Effector memory CD4-positive, alpha-beta T cell (primary cell): Measurements from ENCODE around the gene ABCC3.
"Not testable (repeated sequence)": the region's sequence is repeated elsewhere in the genome, so short reads cannot be mapped to it uniquely, and the experiment has no call there.

Experiments
- DNase-seq, 3 donors: peaks; one replicate each; pipeline ENCODE4 v3.0.0-alpha.2; 2020
- H3K27ac ChIP-seq: 2 replicates; pipeline ENCODE4 v1.7.0; 2013; ENCODE audit warnings: mild to moderate bottlenecking, low read length, moderate library complexity; ENCODE audit not compliant: insufficient read depth, poor library complexity, severe bottlenecking
- H3K27me3 ChIP-seq: replicated peaks from 2 replicates; pipeline ENCODE4 v1.7.0; 2013; ENCODE audit warnings: mild to moderate bottlenecking, low read length; ENCODE audit not compliant: insufficient read depth, control insufficient read depth, poor library complexity, severe bottlenecking
- H3K36me3 ChIP-seq: 2 replicates; pipeline ENCODE4 v1.7.0; 2013; ENCODE audit warnings: mild to moderate bottlenecking, low read length, moderate library complexity; ENCODE audit not compliant: control insufficient read depth, insufficient read depth
- H3K4me1 ChIP-seq: 2 replicates; pipeline ENCODE4 v1.7.0; 2013; ENCODE audit warnings: low read length, mild to moderate bottlenecking; ENCODE audit not compliant: control insufficient read depth, insufficient read depth, poor library complexity, severe bottlenecking
- H3K4me3 ChIP-seq: 2 replicates; pipeline ENCODE4 v1.7.0; 2013; ENCODE audit warnings: low read length, low read depth, mild to moderate bottlenecking; ENCODE audit not compliant: insufficient read depth, poor library complexity, severe bottlenecking
- H3K9me3 ChIP-seq: 2 replicates; pipeline ENCODE4 v1.7.0; 2013; ENCODE audit warnings: mild to moderate bottlenecking, low read length, moderate library complexity; ENCODE audit not compliant: control insufficient read depth

ABCC3 gene

GRCh38 chr17:50676065-50676975, 41.6 kb downstream of the ABCC3 start:
- no peak for DNase-seq
- Histone ChIP-seq H3K4me3 (no peak overlapping the region), H3K4me1 (no peaks in the 10 kb centered on the region), H3K36me3 (no peaks in the 10 kb centered on the region), H3K27ac (no peak overlapping the region), H3K9me3 (no peaks in the 10 kb centered on the region), H3K27me3 (no peaks in the 10 kb centered on the region)

GRCh38 chr17:50677851-50678375, 43.2 kb downstream of the ABCC3 start:
- no peak overlapping the region for H3K27ac ChIP-seq
- H3K27me3 ChIP-seq = no peaks in the 10 kb centered on the region
- no peaks in the 10 kb centered on the region for H3K4me1 ChIP-seq
- no peaks in the 10 kb centered on the region for H3K9me3 ChIP-seq
- H3K36me3 ChIP-seq = no peaks in the 10 kb centered on the region
- no peak for DNase-seq
- H3K4me3 ChIP-seq = no peak overlapping the region

DNA sequence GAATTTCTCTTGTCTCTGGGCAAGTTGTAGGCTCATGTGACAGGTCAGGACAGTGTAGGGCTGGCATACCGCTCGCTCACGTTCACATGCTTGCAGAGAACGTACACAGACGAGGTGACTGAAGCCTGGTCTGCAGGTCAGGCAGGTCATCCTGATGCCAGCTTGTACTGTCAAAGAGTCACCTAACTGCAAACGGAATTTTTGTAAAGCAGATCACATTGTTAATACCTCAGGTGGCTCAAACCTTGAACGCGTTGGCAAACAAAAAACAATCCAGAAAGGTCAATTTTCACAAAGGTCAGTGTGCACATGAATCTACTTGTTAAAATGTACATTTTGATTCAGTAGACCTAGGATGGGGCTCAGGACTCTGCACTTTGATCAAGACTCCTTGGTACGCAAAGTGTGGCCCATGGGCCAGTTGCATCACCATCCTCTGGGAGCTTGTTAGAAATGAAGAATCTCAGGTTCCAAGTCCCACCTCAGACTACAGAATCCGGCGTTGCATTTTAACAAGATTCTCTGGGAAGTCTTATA, 44.4 kb downstream of the ABCC3 start:
- H3K36me3 ChIP-seq = no peaks in the 10 kb centered on the region
- H3K9me3 ChIP-seq = no peaks in the 10 kb centered on the region
- DNase-seq = no peak
- H3K27ac ChIP-seq = no peak overlapping the region
- H3K27me3 ChIP-seq = no peaks in the 10 kb centered on the region
- H3K4me3 ChIP-seq = no peak overlapping the region
- H3K4me1 ChIP-seq = no peaks in the 10 kb centered on the region

- Histone ChIP-seq H3K9me3 (no peaks in the 10 kb centered on the region), H3K36me3 (no peaks in the 10 kb centered on the region), H3K4me3 (no peak overlapping the region), H3K27me3 (no peaks in the 10 kb centered on the region), H3K4me1 (no peaks in the 10 kb centered on the region), H3K27ac (no peak overlapping the region)
- no peak for DNase-seq
Measured at GRCh38 chr17:50680126-50680525, 45.4 kb downstream of the ABCC3 start.

DNA sequence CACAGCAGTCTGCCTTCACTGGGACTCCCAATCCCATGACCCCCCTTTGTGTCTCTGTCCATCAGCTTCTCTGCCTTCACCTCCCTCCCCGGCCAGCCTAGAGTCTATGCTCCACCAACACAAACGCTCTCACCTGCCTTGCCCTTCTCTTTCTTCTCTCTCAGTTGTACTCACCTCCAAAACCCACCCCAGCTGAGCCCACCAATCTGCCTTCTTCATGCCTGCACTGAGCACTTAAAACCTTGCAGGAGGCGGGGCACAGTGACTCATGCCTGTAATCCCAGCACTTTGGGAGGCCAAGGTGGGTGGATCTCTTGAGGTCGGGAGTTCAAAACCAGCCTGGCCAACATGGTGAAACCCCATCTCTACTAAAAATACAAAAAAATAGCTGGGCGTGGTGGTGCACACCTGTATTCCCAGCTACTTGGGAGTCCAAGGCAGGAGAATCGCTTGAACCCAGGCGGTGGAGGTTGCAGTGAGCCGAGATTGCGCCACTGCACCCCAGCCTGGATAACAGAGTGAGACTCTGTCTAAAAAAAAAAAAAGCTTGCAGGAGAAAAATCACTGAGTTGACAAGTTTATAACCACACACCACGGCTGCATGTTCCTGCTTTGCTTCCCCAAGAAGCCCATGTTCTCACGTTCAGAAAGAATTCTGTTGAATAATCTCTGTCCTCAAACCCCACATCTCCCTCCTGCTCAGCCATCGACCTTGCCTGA, 46.0 kb downstream of the ABCC3 start:
- not testable (repeated sequence) for H3K36me3 ChIP-seq, H3K4me3 ChIP-seq

GRCh38 chr17:50681263-50682200, 46.9 kb downstream of the ABCC3 start:
- Histone ChIP-seq H3K4me3 (no peak overlapping the region), H3K27me3 (no peaks in the 10 kb centered on the region), H3K9me3 (no peaks in the 10 kb centered on the region), H3K27ac (no peak overlapping the region), H3K4me1 (no peaks in the 10 kb centered on the region), H3K36me3 (no peaks in the 10 kb centered on the region)
- no peak for DNase-seq

More for the DNA sequence above, 46.0 kb downstream of the ABCC3 start:
- not testable (repeated sequence) for H3K4me1 ChIP-seq, DNase-seq, H3K9me3 ChIP-seq, H3K27me3 ChIP-seq, H3K27ac ChIP-seq

GRCh38 chr17:50682441-50682840, 47.8 kb downstream of the ABCC3 start:
- H3K27ac ChIP-seq = no peak overlapping the region
- no peak overlapping the region for H3K4me3 ChIP-seq
- H3K4me1 ChIP-seq = no peaks in the 10 kb centered on the region
- no peaks in the 10 kb centered on the region for H3K27me3 ChIP-seq
- H3K36me3 ChIP-seq = no peaks in the 10 kb centered on the region
- H3K9me3 ChIP-seq = no peaks in the 10 kb centered on the region
- DNase-seq = no peak

GRCh38 chr17:50682938-50683337, 48.3 kb downstream of the ABCC3 start:
- no peaks in the 10 kb centered on the region for H3K9me3 ChIP-seq
- no peaks in the 10 kb centered on the region for H3K27me3 ChIP-seq
- H3K4me3 ChIP-seq = no peak overlapping the region
- H3K4me1 ChIP-seq = no peaks in the 10 kb centered on the region
- no peaks in the 10 kb centered on the region for H3K36me3 ChIP-seq
- no peak for DNase-seq
- no peak overlapping the region for H3K27ac ChIP-seq

DNA sequence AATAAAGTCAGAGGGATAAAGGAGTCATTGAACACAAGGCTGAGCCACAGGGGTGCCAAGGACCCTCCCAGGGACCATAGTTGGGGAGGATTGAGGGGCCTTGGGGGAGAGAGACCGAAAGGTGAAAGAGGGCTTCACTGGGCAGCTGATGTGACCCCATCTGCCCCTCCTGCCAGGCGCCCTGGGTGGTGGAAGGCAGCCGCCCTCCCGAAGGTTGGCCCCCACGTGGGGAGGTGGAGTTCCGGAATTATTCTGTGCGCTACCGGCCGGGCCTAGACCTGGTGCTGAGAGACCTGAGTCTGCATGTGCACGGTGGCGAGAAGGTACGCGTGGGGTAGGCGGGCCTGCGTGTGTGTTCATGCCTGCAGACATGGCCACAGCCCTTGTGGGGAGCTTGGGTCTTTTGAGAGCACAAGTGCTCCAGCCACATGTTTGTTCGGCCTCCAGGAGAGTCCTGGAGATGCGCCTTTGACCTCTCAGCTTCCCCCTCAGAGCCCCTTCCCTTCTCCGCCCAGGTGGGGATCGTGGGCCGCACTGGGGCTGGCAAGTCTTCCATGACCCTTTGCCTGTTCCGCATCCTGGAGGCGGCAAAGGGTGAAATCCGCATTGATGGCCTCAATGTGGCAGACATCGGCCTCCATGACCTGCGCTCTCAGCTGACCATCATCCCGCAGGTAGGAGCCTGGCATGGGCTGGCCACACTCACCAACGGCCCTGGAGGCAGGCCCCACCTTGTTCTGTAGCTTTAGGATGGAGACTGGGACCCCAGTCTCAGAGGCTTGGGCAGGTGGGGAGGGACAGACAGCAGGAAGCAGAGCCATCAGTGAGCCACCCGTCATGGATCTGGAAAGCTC, 49.0 kb downstream of the ABCC3 start:
- no peaks in the 10 kb centered on the region for H3K36me3 ChIP-seq
- no peaks in the 10 kb centered on the region for H3K27me3 ChIP-seq
- no peak overlapping the region for H3K4me3 ChIP-seq
- no peaks in the 10 kb centered on the region for H3K4me1 ChIP-seq
- no peak for DNase-seq
- H3K27ac ChIP-seq = no peak overlapping the region
- H3K9me3 ChIP-seq = no peaks in the 10 kb centered on the region
